Measurements from ENCODE around the gene TAF3.
A peak's percentile ranks its signal among the peaks of the same experiment; 100 is the strongest.

TAF3 gene

DNA sequence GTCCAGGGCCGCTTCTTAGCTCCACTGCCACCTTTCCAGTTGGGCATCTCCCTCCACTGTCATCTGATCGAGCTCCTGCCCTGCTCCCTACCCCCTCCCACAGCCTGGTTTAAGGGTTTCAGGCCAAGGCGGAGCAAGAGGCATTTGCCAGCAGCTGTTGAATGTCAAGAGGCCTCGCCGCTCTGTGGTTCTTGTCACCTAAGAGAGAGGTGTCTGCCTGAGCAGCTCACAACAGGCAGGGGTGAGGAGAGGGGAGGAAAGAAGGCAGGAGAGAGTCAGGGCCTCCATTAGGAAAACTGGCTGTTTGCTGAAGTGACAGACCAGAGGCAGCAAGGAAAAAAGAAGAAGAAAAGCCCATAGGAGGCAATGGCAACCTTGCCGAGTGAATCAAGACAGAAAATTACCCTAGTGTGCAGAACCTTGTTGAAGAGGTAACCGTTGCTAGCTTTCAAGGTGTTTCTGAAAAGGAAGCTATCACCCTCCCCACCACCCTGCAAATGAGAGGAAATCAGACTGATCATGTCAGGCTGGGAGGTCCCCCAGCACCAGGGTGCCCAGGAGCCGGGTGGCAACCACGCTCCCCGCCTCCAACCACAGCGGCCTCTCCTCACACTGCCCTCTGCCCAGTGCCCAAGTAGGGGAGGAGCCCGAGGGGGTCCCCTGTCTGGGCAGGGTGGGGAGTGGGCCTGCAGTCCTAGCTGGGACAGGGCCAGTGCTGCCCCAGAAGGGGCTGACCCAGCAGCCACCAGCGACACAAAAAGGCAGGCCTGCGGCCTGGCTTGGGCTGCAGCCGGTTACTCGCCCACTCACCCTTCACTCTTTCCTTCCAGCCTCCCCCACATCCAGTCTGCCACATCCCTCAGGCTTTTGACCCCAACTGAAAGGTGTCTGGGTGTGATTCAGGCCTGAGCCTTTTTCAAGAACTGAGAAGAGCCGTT, 243.2 kb downstream of the TAF3 start:
- H3K4me1 ChIP-seq (ENCODE audit: insufficient read depth, low read length): peaks cover 89% of the 10 kb centered on the region
- H3K36me3 ChIP-seq (ENCODE audit: insufficient read depth, low read length): peaks cover 94% of the 10 kb centered on the region
- ATAC-seq (ENCODE audit: insufficient read depth, low read depth): peak; percentile 55
- H3K9ac ChIP-seq (ENCODE audit: low read depth, low read length): peak overlapping the region; percentile 94
- peak overlapping the region; percentile 95 for H3K27ac ChIP-seq (ENCODE audit: low read length)
- peaks cover 69% of the 10 kb centered on the region for H4K20me1 ChIP-seq (ENCODE audit: insufficient read depth, low read length)
- H3K27me3 ChIP-seq (ENCODE audit: insufficient read depth, low read length, poor library complexity): no peaks in the 10 kb centered on the region
- peaks cover 99% of the 10 kb centered on the region for H3K79me2 ChIP-seq (ENCODE audit: insufficient read depth, low read length)
- H3K4me3 ChIP-seq (ENCODE audit: low read depth in 1 of 2, low read length in 2 of 2): peak overlapping the region; percentile 18 to 65; a peak in 3 of 4 replicates
- TF ChIP-seq, protein P1, sequence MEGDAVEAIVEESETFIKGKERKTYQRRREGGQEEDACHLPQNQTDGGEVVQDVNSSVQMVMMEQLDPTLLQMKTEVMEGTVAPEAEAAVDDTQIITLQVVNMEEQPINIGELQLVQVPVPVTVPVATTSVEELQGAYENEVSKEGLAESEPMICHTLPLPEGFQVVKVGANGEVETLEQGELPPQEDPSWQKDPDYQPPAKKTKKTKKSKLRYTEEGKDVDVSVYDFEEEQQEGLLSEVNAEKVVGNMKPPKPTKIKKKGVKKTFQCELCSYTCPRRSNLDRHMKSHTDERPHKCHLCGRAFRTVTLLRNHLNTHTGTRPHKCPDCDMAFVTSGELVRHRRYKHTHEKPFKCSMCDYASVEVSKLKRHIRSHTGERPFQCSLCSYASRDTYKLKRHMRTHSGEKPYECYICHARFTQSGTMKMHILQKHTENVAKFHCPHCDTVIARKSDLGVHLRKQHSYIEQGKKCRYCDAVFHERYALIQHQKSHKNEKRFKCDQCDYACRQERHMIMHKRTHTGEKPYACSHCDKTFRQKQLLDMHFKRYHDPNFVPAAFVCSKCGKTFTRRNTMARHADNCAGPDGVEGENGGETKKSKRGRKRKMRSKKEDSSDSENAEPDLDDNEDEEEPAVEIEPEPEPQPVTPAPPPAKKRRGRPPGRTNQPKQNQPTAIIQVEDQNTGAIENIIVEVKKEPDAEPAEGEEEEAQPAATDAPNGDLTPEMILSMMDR (IDR thresholded peaks at IDR 0.05; ENCODE audit: borderline replicate concordance, extremely low read depth, low read length, poor library complexity, severe bottlenecking): no peak
- no peak for TF ChIP-seq EZH2 (IDR thresholded peaks at IDR 0.05; ENCODE audit: borderline replicate concordance, low read depth, low read length, severe bottlenecking)
- no peaks in the 10 kb centered on the region for H3K9me3 ChIP-seq (ENCODE audit: insufficient read depth, low read length, severe bottlenecking)
- peak; percentile 82 for DNase-seq
- peak overlapping the region; percentile 32; the same call in 1 of the 2 replicates for H2AFZ ChIP-seq (ENCODE audit: low read depth, low read length)
- peak overlapping the region; percentile 70 for H3K4me2 ChIP-seq (ENCODE audit: insufficient read depth, low read length)

GRCh38 chr10:8063128-8063908, 245.0 kb downstream of the TAF3 start:
- DNase-seq (no peak), ATAC-seq (ENCODE audit: insufficient read depth, low read depth) (no peak)
- TF ChIP-seq, protein P1 (IDR thresholded peaks at IDR 0.05; ENCODE audit: borderline replicate concordance, extremely low read depth, low read length, poor library complexity, severe bottlenecking): no peak
- TF ChIP-seq EZH2 (IDR thresholded peaks at IDR 0.05; ENCODE audit: borderline replicate concordance, low read depth, low read length, severe bottlenecking): no peak
- Histone ChIP-seq H3K9ac (ENCODE audit: low read depth, low read length) (peak overlapping the region; percentile 11; the same call in 1 of the 2 replicates), H4K20me1 (ENCODE audit: insufficient read depth, low read length) (peaks cover 62% of the 10 kb centered on the region), H3K27ac (ENCODE audit: low read length) (peak overlapping the region; percentile 95), H3K4me2 (ENCODE audit: insufficient read depth, low read length) (peak overlapping the region; percentile 70), H3K79me2 (ENCODE audit: insufficient read depth, low read length) (peaks cover 95% of the 10 kb centered on the region), H3K4me3 (ENCODE audit: low read depth in 1 of 2, low read length in 2 of 2) (no peak overlapping the region), H2AFZ (ENCODE audit: low read depth, low read length) (no peak overlapping the region), H3K36me3 (ENCODE audit: insufficient read depth, low read length) (peaks cover 94% of the 10 kb centered on the region), H3K27me3 (ENCODE audit: insufficient read depth, low read length, poor library complexity) (no peaks in the 10 kb centered on the region), H3K9me3 (ENCODE audit: insufficient read depth, low read length, severe bottlenecking) (no peaks in the 10 kb centered on the region), H3K4me1 (ENCODE audit: insufficient read depth, low read length) (peaks cover 88% of the 10 kb centered on the region)

GRCh38 chr10:8063935-8064334, 245.6 kb downstream of the TAF3 start:
- Histone ChIP-seq H3K79me2 (ENCODE audit: insufficient read depth, low read length) (peaks cover 95% of the 10 kb centered on the region), H2AFZ (ENCODE audit: low read depth, low read length) (no peak overlapping the region), H3K36me3 (ENCODE audit: insufficient read depth, low read length) (peaks cover 94% of the 10 kb centered on the region), H3K27ac (ENCODE audit: low read length) (no peak overlapping the region; the same call in 1 of the 2 replicates), H4K20me1 (ENCODE audit: insufficient read depth, low read length) (peaks cover 63% of the 10 kb centered on the region), H3K9ac (ENCODE audit: low read depth, low read length) (no peak overlapping the region), H3K4me1 (ENCODE audit: insufficient read depth, low read length) (peaks cover 87% of the 10 kb centered on the region), H3K4me2 (ENCODE audit: insufficient read depth, low read length) (peak overlapping the region; percentile 40; the same call in 1 of the 2 replicates), H3K27me3 (ENCODE audit: insufficient read depth, low read length, poor library complexity) (no peaks in the 10 kb centered on the region), H3K9me3 (ENCODE audit: insufficient read depth, low read length, severe bottlenecking) (no peaks in the 10 kb centered on the region), H3K4me3 (ENCODE audit: low read depth in 1 of 2, low read length in 2 of 2) (no peak overlapping the region)
- TF ChIP-seq EZH2 (IDR thresholded peaks at IDR 0.05; ENCODE audit: borderline replicate concordance, low read depth, low read length, severe bottlenecking): no peak
- TF ChIP-seq, protein P1 (IDR thresholded peaks at IDR 0.05; ENCODE audit: borderline replicate concordance, extremely low read depth, low read length, poor library complexity, severe bottlenecking): no peak
- ATAC-seq (ENCODE audit: insufficient read depth, low read depth) (no peak), DNase-seq (no peak)

Data from DND-41 (cell line).